T-helper 2 cell treated with Interferon-gamma antibody and Interleukin-4, amounts not matched to agents 5 μg/mL and 100 μg/mL, for 36 hours (primary cell): ENCODE measurements around the gene ATP2A2.

Source experiments
- DNase-seq: peaks from one replicate; pipeline ENCODE4 v3.0.0; 2021; ENCODE audit warnings: low spot score
- H3K27ac Mint-ChIP-seq: one replicate; pipeline ENCODE4 v1.8.0; 2021; ENCODE audit warnings: mild to moderate bottlenecking, mixed read lengths
- H3K27me3 Mint-ChIP-seq: one replicate; pipeline ENCODE4 v1.8.0; 2021; ENCODE audit warnings: low read depth, mixed read lengths
- H3K36me3 Mint-ChIP-seq: one replicate; pipeline ENCODE4 v1.8.0; 2021; ENCODE audit warnings: low read depth, mixed read lengths
- H3K4me1 Mint-ChIP-seq: one replicate; pipeline ENCODE4 v1.8.0; 2021; ENCODE audit warnings: low read depth, mixed read lengths
- H3K4me3 Mint-ChIP-seq: one replicate; pipeline ENCODE4 v1.8.0; 2022; ENCODE audit warnings: mild to moderate bottlenecking, moderate library complexity, mixed read lengths
- H3K9me3 Mint-ChIP-seq: one replicate; pipeline ENCODE4 v1.8.0; 2021; ENCODE audit warnings: mixed read lengths

ATP2A2 gene

DNA sequence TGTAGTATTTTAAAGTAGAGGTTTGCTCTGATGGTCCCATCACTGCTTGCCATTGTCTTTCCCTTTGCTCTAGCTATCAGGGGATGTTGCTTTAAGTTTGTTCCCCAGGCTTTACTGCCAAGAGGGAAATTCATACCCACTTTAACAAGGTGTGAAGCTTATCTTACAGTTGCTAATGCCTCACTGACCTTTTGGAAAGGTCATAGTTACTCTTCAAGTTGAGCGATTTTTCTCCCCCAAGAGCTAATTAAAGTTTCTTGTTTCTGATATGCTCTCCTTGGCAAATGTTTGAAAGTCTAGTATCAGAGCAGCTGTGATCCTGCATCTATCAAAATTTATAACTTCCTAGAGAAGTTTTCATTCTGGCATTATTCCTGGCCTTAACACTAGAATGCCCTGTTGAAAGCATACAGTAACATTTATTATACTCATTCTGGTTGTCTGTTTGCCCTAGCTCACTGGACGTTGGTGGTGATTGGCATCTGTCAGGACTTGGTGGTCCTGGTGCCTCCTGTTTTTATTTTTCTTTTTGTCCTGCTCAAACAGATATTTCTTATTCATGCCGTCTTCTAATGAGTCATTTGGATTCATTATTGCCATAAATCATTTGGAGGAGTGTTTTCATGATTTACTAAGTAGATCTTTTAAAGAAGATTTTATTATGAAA, 8.1 kb downstream of the ATP2A2 start:
- DNase-seq, result no peak
- Mint-ChIP-seq H3K27me3 (no peaks in the 10 kb centered on the region), H3K36me3 (peaks cover 75% of the 10 kb centered on the region), H3K4me1 (peaks cover 42% of the 10 kb centered on the region), H3K27ac (peak overlapping the region; percentile 37), H3K4me3 (no peak overlapping the region), H3K9me3 (no peaks in the 10 kb centered on the region)

- peaks cover 75% of the 10 kb centered on the region for H3K36me3 Mint-ChIP-seq
- H3K4me3 Mint-ChIP-seq, result no peak overlapping the region
- H3K27me3 Mint-ChIP-seq, result no peaks in the 10 kb centered on the region
- no peaks in the 10 kb centered on the region for H3K9me3 Mint-ChIP-seq
- H3K27ac Mint-ChIP-seq, result no peak overlapping the region
- no peak for DNase-seq
- H3K4me1 Mint-ChIP-seq, result peaks cover 38% of the 10 kb centered on the region
Measured at GRCh38 chr12:110289711-110290078, 8.6 kb downstream of the ATP2A2 start.

- DNase-seq, result no peak
- Mint-ChIP-seq H3K9me3 (no peaks in the 10 kb centered on the region), H3K27me3 (no peaks in the 10 kb centered on the region), H3K27ac (peak overlapping the region; percentile 63), H3K4me1 (peaks cover 35% of the 10 kb centered on the region), H3K36me3 (peaks cover 58% of the 10 kb centered on the region), H3K4me3 (no peak overlapping the region)
Measured at GRCh38 chr12:110301065-110301806, 20.2 kb downstream of the ATP2A2 start.

- Mint-ChIP-seq H3K27ac (peak overlapping the region; percentile 32), H3K9me3 (no peaks in the 10 kb centered on the region), H3K36me3 (peaks cover 55% of the 10 kb centered on the region), H3K27me3 (no peaks in the 10 kb centered on the region), H3K4me1 (peaks cover 49% of the 10 kb centered on the region), H3K4me3 (no peak overlapping the region)
- no peak for DNase-seq
Measured at GRCh38 chr12:110304061-110304551, 23.1 kb downstream of the ATP2A2 start.

- no peaks in the 10 kb centered on the region for H3K27me3 Mint-ChIP-seq
- DNase-seq, result no peak
- H3K4me1 Mint-ChIP-seq, result peaks cover 49% of the 10 kb centered on the region
- H3K36me3 Mint-ChIP-seq, result peaks cover 56% of the 10 kb centered on the region
- no peaks in the 10 kb centered on the region for H3K9me3 Mint-ChIP-seq
- no peak overlapping the region for H3K4me3 Mint-ChIP-seq
- peak overlapping the region; percentile 66 for H3K27ac Mint-ChIP-seq
Measured at GRCh38 chr12:110307372-110307771, 26.3 kb downstream of the ATP2A2 start.

- H3K27ac Mint-ChIP-seq, result no peak overlapping the region
- H3K9me3 Mint-ChIP-seq, result no peaks in the 10 kb centered on the region
- H3K4me1 Mint-ChIP-seq, result peaks cover 56% of the 10 kb centered on the region
- no peaks in the 10 kb centered on the region for H3K27me3 Mint-ChIP-seq
- peaks cover 56% of the 10 kb centered on the region for H3K36me3 Mint-ChIP-seq
- no peak for DNase-seq
- no peak overlapping the region for H3K4me3 Mint-ChIP-seq
Measured at GRCh38 chr12:110310763-110311162, 29.7 kb downstream of the ATP2A2 start.

GRCh38 chr12:110311903-110312302, 30.9 kb downstream of the ATP2A2 start:
- Mint-ChIP-seq H3K4me1 (peaks cover 59% of the 10 kb centered on the region), H3K4me3 (no peak overlapping the region), H3K36me3 (peaks cover 55% of the 10 kb centered on the region), H3K27me3 (no peaks in the 10 kb centered on the region), H3K27ac (peak overlapping the region; percentile 11), H3K9me3 (no peaks in the 10 kb centered on the region)
- no peak for DNase-seq

GRCh38 chr12:110312581-110313360, 31.7 kb downstream of the ATP2A2 start:
- no peaks in the 10 kb centered on the region for H3K27me3 Mint-ChIP-seq
- H3K4me1 Mint-ChIP-seq, result peaks cover 52% of the 10 kb centered on the region
- H3K9me3 Mint-ChIP-seq, result no peaks in the 10 kb centered on the region
- peak overlapping the region; percentile 32 for H3K4me3 Mint-ChIP-seq
- H3K27ac Mint-ChIP-seq, result peak overlapping the region; percentile 39
- no peak for DNase-seq
- peaks cover 51% of the 10 kb centered on the region for H3K36me3 Mint-ChIP-seq

GRCh38 chr12:110314308-110314707, 33.3 kb downstream of the ATP2A2 start:
- H3K9me3 Mint-ChIP-seq, result no peaks in the 10 kb centered on the region
- no peaks in the 10 kb centered on the region for H3K27me3 Mint-ChIP-seq
- peaks cover 48% of the 10 kb centered on the region for H3K36me3 Mint-ChIP-seq
- DNase-seq, result no peak
- H3K4me1 Mint-ChIP-seq, result peaks cover 42% of the 10 kb centered on the region
- peak overlapping the region; percentile 42 for H3K27ac Mint-ChIP-seq
- H3K4me3 Mint-ChIP-seq, result peak overlapping the region; percentile 24

DNA sequence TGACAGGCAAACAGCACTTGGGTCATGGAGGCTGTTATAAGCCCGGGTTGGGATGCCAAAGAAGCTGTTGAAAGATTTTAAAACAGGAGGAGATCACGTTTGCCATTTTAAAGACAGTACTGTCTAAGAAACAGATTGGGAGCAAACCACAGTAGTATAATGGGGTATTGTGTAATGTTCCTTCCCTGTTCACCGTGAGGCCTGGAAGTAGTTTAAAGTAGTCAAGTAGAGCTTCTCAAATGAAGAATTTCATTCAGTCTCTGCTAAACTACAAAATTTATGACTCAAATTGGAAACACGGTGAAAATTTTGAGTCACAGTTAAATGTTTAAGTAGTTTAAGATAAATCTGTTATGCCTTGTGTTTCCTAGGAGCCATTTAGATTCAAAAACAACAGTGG, 35.8 kb downstream of the ATP2A2 start:
- Mint-ChIP-seq H3K36me3 (peaks cover 39% of the 10 kb centered on the region), H3K27me3 (no peaks in the 10 kb centered on the region), H3K4me1 (peaks cover 36% of the 10 kb centered on the region), H3K27ac (peak overlapping the region; percentile 37), H3K4me3 (no peak overlapping the region), H3K9me3 (no peaks in the 10 kb centered on the region)
- DNase-seq, result no peak

DNA sequence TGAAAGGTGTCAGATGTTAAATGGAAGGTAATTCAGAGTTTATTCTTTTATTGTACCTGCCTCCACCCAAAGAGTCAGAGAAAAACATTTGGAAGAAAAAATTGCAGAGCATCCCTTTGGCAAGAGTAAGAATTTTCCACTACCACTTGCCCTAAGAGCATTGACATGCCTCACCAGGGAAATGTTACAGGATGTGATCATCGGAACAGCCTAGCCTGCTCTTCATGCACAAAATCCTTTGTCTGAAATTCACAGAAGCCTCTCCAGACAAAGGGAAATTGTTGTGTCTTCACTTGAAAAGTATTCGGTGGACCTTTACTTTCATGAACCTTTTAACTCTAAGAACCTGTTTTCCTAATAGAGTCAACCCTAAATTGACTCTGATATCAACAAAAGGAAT, 36.9 kb downstream of the ATP2A2 start:
- peaks cover 26% of the 10 kb centered on the region for H3K4me1 Mint-ChIP-seq
- no peak for DNase-seq
- no peaks in the 10 kb centered on the region for H3K27me3 Mint-ChIP-seq
- no peak overlapping the region for H3K4me3 Mint-ChIP-seq
- no peaks in the 10 kb centered on the region for H3K9me3 Mint-ChIP-seq
- peaks cover 32% of the 10 kb centered on the region for H3K36me3 Mint-ChIP-seq
- no peak overlapping the region for H3K27ac Mint-ChIP-seq

GRCh38 chr12:110320550-110320949, 39.5 kb downstream of the ATP2A2 start:
- H3K4me1 Mint-ChIP-seq, result peaks cover 10% of the 10 kb centered on the region
- no peak for DNase-seq
- no peaks in the 10 kb centered on the region for H3K9me3 Mint-ChIP-seq
- H3K27me3 Mint-ChIP-seq, result no peaks in the 10 kb centered on the region
- H3K4me3 Mint-ChIP-seq, result no peak overlapping the region
- peaks cover 26% of the 10 kb centered on the region for H3K36me3 Mint-ChIP-seq
- no peak overlapping the region for H3K27ac Mint-ChIP-seq

GRCh38 chr12:110329710-110330109, 48.7 kb downstream of the ATP2A2 start:
- H3K27me3 Mint-ChIP-seq, result no peaks in the 10 kb centered on the region
- peaks cover 9% of the 10 kb centered on the region for H3K4me1 Mint-ChIP-seq
- no peak overlapping the region for H3K4me3 Mint-ChIP-seq
- peaks cover 63% of the 10 kb centered on the region for H3K36me3 Mint-ChIP-seq
- DNase-seq, result no peak
- H3K27ac Mint-ChIP-seq, result no peak overlapping the region
- no peaks in the 10 kb centered on the region for H3K9me3 Mint-ChIP-seq

- Mint-ChIP-seq H3K27ac (no peak overlapping the region), H3K4me3 (no peak overlapping the region), H3K4me1 (peaks cover 9% of the 10 kb centered on the region)
Measured at GRCh38 chr12:110330124-110330523, 49.1 kb downstream of the ATP2A2 start.

More at GRCh38 chr12:110330124-110330523, 49.1 kb downstream of the ATP2A2 start:
- Mint-ChIP-seq H3K9me3 (no peaks in the 10 kb centered on the region), H3K36me3 (peaks cover 63% of the 10 kb centered on the region), H3K27me3 (no peaks in the 10 kb centered on the region)
- no peak for DNase-seq
